Fibroblast of villous mesenchyme (primary cell): Measurements from ENCODE around the gene TPSB2. TPM values are rescaled to one million over a fixed set of nuclear protein-coding genes. Genes with fewer than 3 reads are reported as not detected.
A peak's percentile ranks its signal among the peaks of the same experiment; 100 is the strongest.
"Not testable (repeated sequence)": the region's sequence is repeated elsewhere in the genome, so short reads cannot be mapped to it uniquely, and the experiment has no call there.

ENCODE experiments used
- DNase-seq: peaks from one replicate; pipeline ENCODE4 v3.0.0-alpha.2; 2010; ENCODE audit warnings: low read depth
- H3K4me3 ChIP-seq: 2 replicates; pipeline ENCODE4 v1.5.1; 2011; ENCODE audit warnings: low read depth, mild to moderate bottlenecking, low read length
- CTCF ChIP-seq: IDR thresholded peaks from 2 replicates; pipeline ENCODE4 v1.5.1; 2012; ENCODE audit warnings: low read depth, mild to moderate bottlenecking, low read length; ENCODE audit not compliant: insufficient read depth
- total RNA-seq: library from RNA; depleted of rRNA; stranded (reverse); fragments of >200 nt; gene quantifications from 2 replicates; pipeline ENCODE4 v1.2.3, GENCODE V29; 2012

The TPSB2 gene
- total RNA-seq, 1 donor, result not detected

- no peak for DNase-seq
- TF ChIP-seq CTCF, result no peak
- no peak overlapping the region for H3K4me3 ChIP-seq
Measured at GRCh38 chr16:1193825-1194581, 36.0 kb downstream of the TPSB2 start.

GRCh38 chr16:1193143-1193824 lies 36.7 kb downstream of the TPSB2 start:
- H3K4me3 ChIP-seq, result no peak overlapping the region
- DNase-seq, result no peak
- TF ChIP-seq CTCF, result no peak

- no peak for DNase-seq
- H3K4me3 ChIP-seq, result no peak overlapping the region
- no peak for TF ChIP-seq CTCF
Measured at GRCh38 chr16:1192384-1193073, 37.5 kb downstream of the TPSB2 start.

GRCh38 chr16:1190789-1191188 lies 39.2 kb downstream of the TPSB2 start:
- not testable (repeated sequence) for H3K4me3 ChIP-seq, DNase-seq

- H3K4me3 ChIP-seq, result no peak overlapping the region
- no peak for DNase-seq
- no peak for TF ChIP-seq CTCF
Measured at GRCh38 chr16:1189455-1189854, 40.5 kb downstream of the TPSB2 start.

GRCh38 chr16:1188432-1189189 lies 41.4 kb downstream of the TPSB2 start:
- peak; percentile 29 for DNase-seq
- H3K4me3 ChIP-seq, result no peak overlapping the region
- TF ChIP-seq CTCF, result no peak

- DNase-seq, result not testable (repeated sequence)
Measured at GRCh38 chr16:1185460-1186207, 44.4 kb downstream of the TPSB2 start.

More at GRCh38 chr16:1185460-1186207, 44.4 kb downstream of the TPSB2 start:
- H3K4me3 ChIP-seq, result not testable (repeated sequence)
